Measurements from ENCODE around the gene PAX7.

PAX7 gene

GRCh38 chr1:18642278-18643095 lies 11.8 kb downstream of the PAX7 start:
- no peak for DNase-seq

GRCh38 chr1:18643154-18644012 lies 12.7 kb downstream of the PAX7 start:
- peak; percentile 89 for DNase-seq

DNA sequence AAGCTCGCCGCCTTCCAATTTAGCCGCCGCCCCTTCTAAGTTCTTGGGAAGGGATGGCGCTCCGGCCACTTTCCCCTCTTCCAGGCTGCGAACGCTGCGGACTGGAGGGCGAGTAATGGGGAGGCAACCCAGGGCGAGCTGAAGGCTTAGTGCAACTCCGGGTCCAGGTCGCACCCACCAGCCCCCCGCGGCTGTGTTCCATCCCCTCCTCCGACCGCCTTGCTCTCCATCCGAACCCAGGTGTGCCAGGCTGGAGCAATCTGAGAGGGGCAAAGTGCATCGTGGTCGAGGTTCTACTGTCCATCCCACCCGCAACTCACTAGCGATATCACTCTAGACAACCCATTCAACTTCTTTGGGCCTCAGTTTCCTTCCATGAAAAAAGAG lies 13.4 kb downstream of the PAX7 start:
- no peak for DNase-seq

- no peak for DNase-seq
Measured at GRCh38 chr1:18644446-18644845, 13.8 kb downstream of the PAX7 start.

GRCh38 chr1:18644973-18645746 lies 14.5 kb downstream of the PAX7 start:
- peak; percentile 60 for DNase-seq

DNA sequence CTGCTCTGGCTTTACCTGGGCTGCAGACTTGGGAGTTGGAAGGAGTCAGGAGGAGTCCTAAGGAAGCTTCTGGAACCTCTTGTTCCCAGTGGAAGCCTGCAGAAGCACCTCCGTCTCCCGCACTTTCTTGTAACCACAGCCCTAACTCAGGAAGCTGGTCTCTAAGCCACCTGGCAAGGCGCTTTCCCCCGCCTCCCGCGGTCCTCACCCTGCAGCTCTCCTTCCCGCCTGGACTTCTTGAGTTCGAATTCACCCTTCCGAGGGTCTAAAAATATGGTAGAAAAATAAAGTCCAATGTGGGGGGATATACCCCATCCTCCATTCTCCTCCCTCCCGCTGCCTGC lies 15.1 kb downstream of the PAX7 start:
- peak; percentile 39 for DNase-seq

DNA sequence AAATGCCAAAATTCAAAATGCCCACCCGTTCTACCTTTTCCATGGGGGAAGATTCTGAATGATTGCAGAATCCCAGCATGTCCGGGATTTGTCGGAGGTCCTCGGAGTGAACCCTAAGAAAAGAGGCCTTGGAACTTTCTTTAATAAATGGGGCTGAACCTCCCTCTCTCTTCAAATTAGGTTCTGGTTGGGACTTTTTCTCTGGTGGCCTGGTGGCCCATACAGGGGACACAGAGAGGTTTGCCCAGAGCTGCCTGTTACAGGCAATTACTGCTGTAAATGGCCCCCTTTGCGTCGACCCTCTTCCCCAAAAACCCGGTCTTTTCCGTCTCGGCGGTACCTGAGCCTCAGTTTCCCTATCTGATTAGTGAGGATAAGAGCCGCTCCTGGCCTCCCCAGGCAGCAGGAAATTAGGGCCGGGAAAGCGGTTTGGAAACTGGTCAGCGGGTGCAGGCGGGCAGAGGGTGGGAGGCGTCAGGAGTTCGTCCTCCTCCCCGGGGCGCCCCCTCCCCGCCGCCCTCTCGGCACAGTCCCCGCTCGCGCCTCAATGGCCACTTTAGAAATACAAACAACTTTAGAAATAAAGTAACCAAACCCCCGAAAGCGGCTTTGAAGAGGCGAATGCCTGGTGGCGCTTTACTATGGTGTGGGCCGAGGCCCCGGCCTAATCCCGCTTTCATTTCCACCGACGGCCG lies 15.6 kb downstream of the PAX7 start:
- no peak for DNase-seq

GRCh38 chr1:18646786-18647410 lies 16.3 kb downstream of the PAX7 start:
- peak; percentile 49 for DNase-seq

- no peak for DNase-seq
Measured at GRCh38 chr1:18647681-18648214, 17.1 kb downstream of the PAX7 start.

GRCh38 chr1:18649693-18650370 lies 19.2 kb downstream of the PAX7 start:
- no peak for DNase-seq

GRCh38 chr1:18651713-18652112 lies 21.1 kb downstream of the PAX7 start:
- no peak for DNase-seq

DNA sequence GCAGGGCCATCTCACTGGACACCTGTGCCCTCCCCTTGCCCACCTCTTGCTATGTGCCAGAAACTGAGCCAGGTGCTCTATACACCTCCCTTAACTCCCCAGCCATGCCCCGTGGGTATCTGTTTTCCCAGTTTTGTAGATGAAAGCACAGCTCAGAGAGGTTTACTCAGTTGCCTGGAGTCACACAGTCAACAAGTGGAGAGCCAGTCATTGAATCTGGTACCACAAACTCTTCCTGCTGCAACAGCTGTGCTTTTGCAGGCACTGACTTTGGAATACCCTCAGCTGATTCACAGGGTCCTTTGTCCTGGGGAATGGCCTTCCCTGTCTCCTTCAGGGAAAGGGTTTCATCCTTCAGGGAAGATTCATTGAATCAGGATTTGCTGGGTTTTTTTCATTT lies 22.1 kb downstream of the PAX7 start:
- DNase-seq: no peak

- no peak for DNase-seq
Measured at GRCh38 chr1:18653367-18653766, 22.7 kb downstream of the PAX7 start.

GRCh38 chr1:18653916-18654315 lies 23.3 kb downstream of the PAX7 start:
- peak; percentile 51 for DNase-seq

- DNase-seq: no peak
Measured at GRCh38 chr1:18654599-18654998, 24.0 kb downstream of the PAX7 start.

DNA sequence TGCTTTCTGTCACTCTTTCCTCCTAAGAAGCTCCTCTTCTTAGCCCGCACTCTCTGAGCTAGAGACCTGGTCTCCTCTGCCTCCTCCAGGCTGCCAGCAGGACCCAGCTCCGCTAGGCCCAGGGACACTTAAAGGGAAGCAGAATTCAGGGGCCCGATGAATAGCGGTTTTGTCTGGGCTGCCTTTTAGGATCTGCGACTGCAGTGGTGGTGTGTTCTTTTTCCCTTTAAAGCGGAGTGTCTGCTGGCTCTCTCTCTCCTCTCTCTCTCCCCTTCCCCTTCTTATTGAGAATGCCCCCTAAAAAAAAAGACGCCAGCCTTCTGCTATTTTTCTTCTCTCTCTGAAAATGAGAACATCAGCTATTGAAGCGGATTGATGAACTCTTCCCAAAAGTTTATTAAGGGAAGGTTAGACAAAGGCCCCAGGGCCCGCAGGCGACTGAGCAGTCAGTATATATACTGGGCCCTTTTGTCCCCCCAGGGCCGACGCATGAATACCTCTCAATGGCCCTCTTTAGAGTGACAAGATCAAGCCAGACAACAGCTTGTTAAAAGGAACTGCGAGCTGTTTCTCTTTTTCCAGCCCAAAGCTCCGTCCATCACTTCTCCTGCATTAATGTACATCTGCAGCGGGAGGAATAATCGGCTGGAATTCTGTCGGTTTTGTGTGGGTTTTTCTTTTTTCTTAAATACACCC lies 27.0 kb downstream of the PAX7 start:
- peak; percentile 79 for DNase-seq

GRCh38 chr1:18658831-18659230 lies 28.2 kb downstream of the PAX7 start:
- DNase-seq: no peak

DNA sequence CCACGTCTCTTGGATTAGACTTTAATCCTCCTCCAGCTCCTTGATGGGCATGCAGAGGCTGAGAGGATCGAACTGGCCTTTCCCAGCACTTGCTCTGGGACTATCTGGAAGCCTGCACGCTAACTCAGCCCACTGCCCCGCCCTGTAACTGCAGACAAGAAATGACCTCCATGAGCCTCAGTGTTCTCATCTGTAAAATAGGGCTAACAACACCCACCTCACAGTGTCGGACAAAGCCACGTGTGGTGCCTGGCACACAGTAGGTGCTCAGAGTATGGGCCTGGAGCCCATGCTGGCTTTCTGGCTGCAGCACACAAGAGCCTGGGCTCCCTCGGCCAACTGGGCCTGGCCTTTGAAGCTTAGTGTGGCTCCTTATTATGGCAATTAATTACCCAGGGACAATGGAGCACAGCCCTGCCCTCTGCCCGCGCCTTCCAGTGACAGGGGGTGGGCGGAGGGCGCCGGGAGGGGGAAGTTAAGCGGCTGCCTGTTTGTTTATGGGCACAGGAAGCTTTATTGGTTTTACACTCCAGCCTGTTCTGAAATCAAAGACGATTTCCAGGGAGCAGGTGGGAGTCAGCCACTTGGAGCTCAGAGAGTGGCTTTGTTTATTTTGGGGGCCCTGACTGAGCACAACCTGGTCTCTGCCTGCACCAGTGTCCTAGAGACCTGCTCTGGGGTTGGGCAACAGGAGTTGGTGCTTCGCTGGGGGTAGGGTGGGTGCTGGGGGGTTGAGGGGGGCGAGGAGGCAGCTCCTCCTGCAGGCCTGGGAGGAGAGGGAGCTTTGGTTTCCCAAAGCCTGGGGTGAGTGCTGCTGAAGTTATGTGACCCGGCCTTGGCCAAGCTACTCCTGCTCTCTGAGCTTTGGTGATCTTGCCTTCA lies 31.0 kb downstream of the PAX7 start:
- no peak for DNase-seq

DNA sequence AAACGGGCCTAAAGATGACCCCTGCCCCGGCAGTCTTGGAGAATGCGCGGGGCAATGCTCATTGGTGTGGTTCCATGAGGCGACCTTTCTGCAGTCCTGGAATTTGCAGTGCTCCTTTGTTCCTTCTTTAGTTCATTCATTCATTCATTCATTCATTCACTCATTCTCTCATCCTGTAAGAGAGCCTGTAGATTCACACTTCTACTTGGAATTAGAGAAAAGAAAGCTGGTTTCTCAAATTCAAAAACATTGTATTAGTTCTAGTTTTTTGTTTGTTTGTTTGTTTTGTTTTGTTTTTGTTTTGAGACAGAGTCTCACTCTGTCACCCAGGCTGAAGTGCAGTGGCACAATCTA lies 31.6 kb downstream of the PAX7 start:
- no peak for DNase-seq
